GM23338 (cell line): ENCODE results near the gene APP. TPM values are rescaled to one million over a fixed set of nuclear protein-coding genes. Genes with fewer than 3 reads are reported as not detected.

ENCODE experiments used
- ATAC-seq: fragments of 200-7000 bp; cut with Tn5 transposase; 3 replicates; pipeline ENCODE4 v1.9.1; 2020
- DNase-seq: peaks from one replicate; pipeline ENCODE4 v3.0.0-alpha.2; 2015; ENCODE audit warnings: low spot score
- H2AFZ ChIP-seq: fragments of 200-600 bp; sonication (generic); 2 replicates; pipeline ENCODE4 v1.8.0; 2016; ENCODE audit warnings: antibody characterized with exemption, mild to moderate bottlenecking, moderate library complexity
- H3F3A ChIP-seq: fragments of 200-600 bp; sonication (generic); replicated peaks from 2 replicates; pipeline ENCODE4 v1.8.0; 2017; ENCODE audit warnings: antibody characterized with exemption, mixed run types, low read depth
- H3K27ac ChIP-seq: fragments of 200-600 bp; sonication (generic); 2 replicates; pipeline ENCODE4 v1.6.1; 2016; ENCODE audit warnings: low read depth
- H3K27me3 ChIP-seq: fragments of 200-600 bp; sonication (generic); 2 replicates; pipeline ENCODE4 v1.8.0; 2016; ENCODE audit warnings: mild to moderate bottlenecking, mixed run types, moderate library complexity; ENCODE audit not compliant: insufficient read depth
- H3K36me3 ChIP-seq: fragments of 200-600 bp; sonication (generic); 2 replicates; pipeline ENCODE4 v1.8.0; 2016; ENCODE audit warnings: mild to moderate bottlenecking; ENCODE audit not compliant: insufficient read depth
- H3K4me1 ChIP-seq: fragments of 200-600 bp; sonication (generic); 2 replicates; pipeline ENCODE4 v1.8.0; 2016; ENCODE audit warnings: mild to moderate bottlenecking, moderate library complexity; ENCODE audit not compliant: insufficient read depth
- H3K4me2 ChIP-seq: fragments of 200-600 bp; sonication (generic); 2 replicates; pipeline ENCODE4 v1.7.1; 2017; ENCODE audit warnings: mixed run types
- H3K4me3 ChIP-seq: fragments of 200-600 bp; sonication (generic); 2 replicates; pipeline ENCODE4 v1.6.1; 2016; ENCODE audit warnings: mixed run types
- H3K79me2 ChIP-seq: fragments of 200-600 bp; sonication (generic); replicated peaks from 2 replicates; pipeline ENCODE4 v1.8.0; 2017; ENCODE audit warnings: mild to moderate bottlenecking; ENCODE audit not compliant: insufficient read depth
- H3K9me2 ChIP-seq: fragments of 200-600 bp; sonication (generic); 2 replicates; pipeline ENCODE4 v1.8.0; 2017; ENCODE audit not compliant: insufficient read depth
- H4K20me1 ChIP-seq: fragments of 200-600 bp; sonication (generic); replicated peaks from 2 replicates; pipeline ENCODE4 v1.8.0; 2017; ENCODE audit warnings: mild to moderate bottlenecking; ENCODE audit not compliant: insufficient read depth
- H3K27ac Mint-ChIP-seq: 2 replicates; pipeline ENCODE4 v1.8.0; 2020; ENCODE audit warnings: inconsistent platforms, mild to moderate bottlenecking, moderate library complexity, mixed read lengths
- H3K27me3 Mint-ChIP-seq: 3 replicates; pipeline ENCODE4 v1.8.0; 2022; ENCODE audit warnings: low read depth, mild to moderate bottlenecking, moderate library complexity, mixed read lengths, inconsistent platforms; ENCODE audit not compliant: insufficient read depth, poor library complexity
- H3K36me3 Mint-ChIP-seq: 3 replicates; pipeline ENCODE4 v1.8.0; 2021; ENCODE audit warnings: low read depth, mild to moderate bottlenecking, inconsistent platforms, moderate library complexity, mixed read lengths
- H3K4me1 Mint-ChIP-seq: 3 replicates; pipeline ENCODE4 v1.8.0; 2020; ENCODE audit warnings: mild to moderate bottlenecking, inconsistent platforms, mixed read lengths
- H3K4me3 Mint-ChIP-seq: 3 replicates; pipeline ENCODE4 v1.8.0; 2021; ENCODE audit warnings: moderate library complexity, mild to moderate bottlenecking, inconsistent platforms, mixed read lengths
- H3K9me3 Mint-ChIP-seq: 3 replicates; pipeline ENCODE4 v1.8.0; 2020; ENCODE audit warnings: moderate library complexity, mild to moderate bottlenecking, inconsistent platforms, mixed read lengths
- CREB1 ChIP-seq: fragments of 250-450 bp; sonication (Bioruptor Pico); IDR thresholded peaks from 2 replicates; pipeline ENCODE4 v1.5.0; 2020; ENCODE audit warnings: low read depth, mild to moderate bottlenecking, moderate library complexity
- ETS1 ChIP-seq: IDR thresholded peaks from 2 replicates; pipeline ENCODE4 v1.6.1; 2016; ENCODE audit warnings: antibody characterized with exemption
- EZH2phosphoT487 ChIP-seq: fragments of 200-600 bp; sonication (generic); IDR thresholded peaks from one replicate; pipeline ENCODE4 v1.8.1; 2018; ENCODE audit warnings: antibody characterized with exemption; ENCODE audit not compliant: unreplicated experiment
- JUNB ChIP-seq: IDR thresholded peaks from one replicate; pipeline ENCODE4 v1.6.1; 2016; ENCODE audit warnings: antibody characterized with exemption; ENCODE audit not compliant: unreplicated experiment
- NANOG ChIP-seq: IDR thresholded peaks from 2 replicates; pipeline ENCODE4 v1.6.1; 2016; ENCODE audit warnings: antibody characterized with exemption, borderline replicate concordance
- POLR2AphosphoS5 ChIP-seq: IDR thresholded peaks from 2 replicates; pipeline ENCODE4 v1.6.1; 2016; ENCODE audit warnings: antibody characterized with exemption, low read depth
- STAT1 ChIP-seq: IDR thresholded peaks from one replicate; pipeline ENCODE4 v1.6.1; 2016; ENCODE audit warnings: antibody characterized with exemption; ENCODE audit not compliant: unreplicated experiment
- ZNF462 ChIP-seq: fragments of 250-450 bp; sonication (Bioruptor Pico); IDR thresholded peaks from 2 replicates; pipeline ENCODE4 v1.5.0; 2020; ENCODE audit warnings: mild to moderate bottlenecking, moderate library complexity
- polyA plus RNA-seq: library from polyadenylated mRNA; unstranded; fragments of >200 nt; fragmentation: Nextera tagmentation; extraction: Ambion mirVana; gene quantifications from 2 replicates; pipeline ENCODE4 v1.2.1, GENCODE V29; 2016
- total RNA-seq: library from RNA; depleted of rRNA; stranded (reverse); fragments of >200 nt; shearing (Covaris generic); gene quantifications from 2 replicates; pipeline ENCODE4 v1.2.3, GENCODE V29; 2014

The APP gene
- total and polyA plus RNA-seq, 2 experiments from 2014 or later: 69.4 to 444 TPM

GRCh38 chr21:26100573-26100972, 70.0 kb downstream of the APP start:
- no peak for TF ChIP-seq STAT1
- no peak for TF ChIP-seq NANOG
- TF ChIP-seq POLR2AphosphoS5: no peak
- no peak for TF ChIP-seq JUNB
- TF ChIP-seq EZH2phosphoT487: no peak
- TF ChIP-seq ETS1: no peak
- TF ChIP-seq CREB1 (CRISPR knock-in tag): no peak
- no peak for TF ChIP-seq ZNF462 (CRISPR knock-in tag)
- peaks cover 6% of the 10 kb centered on the region; the same call in 1 of the 2 replicates for H4K20me1 ChIP-seq
- H3K36me3 Mint-ChIP-seq: peaks cover 23% of the 10 kb centered on the region

More at GRCh38 chr21:26100573-26100972, 70.0 kb downstream of the APP start:
- H3K36me3 ChIP-seq: no peaks in the 10 kb centered on the region
- H3K27me3 ChIP-seq: no peaks in the 10 kb centered on the region
- Mint-ChIP-seq H3K4me1 (peaks cover 55% of the 10 kb centered on the region), H3K27me3 (peaks cover 2% of the 10 kb centered on the region), H3K27ac (peak overlapping the region; percentile 65; the same call in 1 of the 2 replicates), H3K9me3 (no peaks in the 10 kb centered on the region), H3K4me3 (no peak overlapping the region)
- no peak overlapping the region for H3K4me2 ChIP-seq
- no peaks in the 10 kb centered on the region for H3F3A ChIP-seq
- H3K79me2 ChIP-seq: peaks cover 99% of the 10 kb centered on the region
- H3K4me3 ChIP-seq: no peak overlapping the region
- peaks cover 41% of the 10 kb centered on the region for H3K4me1 ChIP-seq
- H2AFZ ChIP-seq: no peak overlapping the region
- DNase-seq (no peak), ATAC-seq (no peak)
- no peaks in the 10 kb centered on the region for H3K9me2 ChIP-seq
- peak overlapping the region; percentile 35 for H3K27ac ChIP-seq
